Common myeloid progenitor, CD34-positive (primary cell): ENCODE data around the gene SNX15.

Experiments
- CTCF ChIA-PET: fragments of 350-600 bp; sonication (Branson Sonifier 250); formaldehyde crosslinking; loops from one replicate; lab custom pipeline; 2021; ENCODE audit warnings: antibody characterized with exemption; lab: Charles Lee
- POLR2A ChIA-PET: fragments of 350-600 bp; sonication (Branson Sonifier 250); formaldehyde crosslinking; loops from one replicate; lab custom pipeline; 2021; ENCODE audit warnings: antibody characterized with exemption; lab: Charles Lee
- DNase-seq, 3 donors: peaks; one replicate each; pipeline versions ENCODE4 v3.0.0 to v3.0.0-alpha.2; 2013
- H3K27ac ChIP-seq, 2 experiments: 1 replicate in 1 of 2; 2 replicates in 1 of 2; pipeline ENCODE4 v1.7.0; 2013; ENCODE audit warnings: inconsistent platforms in 2 of 2, low read length in 2 of 2, mild to moderate bottlenecking in 2 of 2, low read depth in 1 of 2, moderate library complexity in 1 of 2; ENCODE audit not compliant: severe bottlenecking in 2 of 2, insufficient read depth in 1 of 2, poor library complexity in 1 of 2
- H3K27me3 ChIP-seq, 5 experiments: replicated peaks in 2 of 5; 1 replicate in 3 of 5; 2 replicates in 2 of 5; pipeline versions ENCODE4 v1.6.1 to v1.7.0; 2013; ENCODE audit warnings: low read length in 4 of 5, mild to moderate bottlenecking in 2 of 5, moderate library complexity in 2 of 5, inconsistent platforms in 1 of 5; ENCODE audit not compliant: insufficient read depth in 5 of 5, control insufficient read depth in 4 of 5
- H3K36me3 ChIP-seq, 4 experiments: 1 replicate in 2 of 4; 2 replicates in 2 of 4; pipeline versions ENCODE4 v1.6.1 to v1.7.0; 2013; ENCODE audit warnings: low read length in 3 of 4, control low read depth in 1 of 4, mild to moderate bottlenecking in 1 of 4; ENCODE audit not compliant: control insufficient read depth in 4 of 4, insufficient read depth in 4 of 4
- H3K4me1 ChIP-seq, 4 experiments: 1 replicate in 3 of 4; 2 replicates in 1 of 4; pipeline versions ENCODE4 v1.6.1 to v1.7.1; 2013; ENCODE audit warnings: low read length in 3 of 4, mild to moderate bottlenecking in 3 of 4, control low read depth in 1 of 4, inconsistent platforms in 1 of 4, moderate library complexity in 1 of 4; ENCODE audit not compliant: control insufficient read depth in 4 of 4, insufficient read depth in 4 of 4; ENCODE audit errors: control extremely low read depth in 1 of 4
- H3K4me3 ChIP-seq, 7 experiments: 1 replicate in 4 of 7; 2 replicates in 3 of 7; pipeline versions ENCODE4 v1.5.1 to v1.7.0; 2013; ENCODE audit warnings: mild to moderate bottlenecking in 7 of 7, low read length in 6 of 7, moderate library complexity in 6 of 7, inconsistent platforms in 2 of 7, low read depth in 2 of 7, control low read depth in 1 of 7; ENCODE audit not compliant: insufficient read depth in 4 of 7, control insufficient read depth in 1 of 7; ENCODE audit errors: extremely low read depth in 1 of 7
- H3K9me3 ChIP-seq, 5 experiments: 1 replicate in 4 of 5; 2 replicates in 1 of 5; pipeline versions ENCODE4 v1.6.1 to v1.7.1; 2013; ENCODE audit warnings: low read length in 4 of 5, mild to moderate bottlenecking in 2 of 5, inconsistent platforms in 1 of 5, low read depth in 1 of 5, moderate library complexity in 1 of 5; ENCODE audit not compliant: control insufficient read depth in 4 of 5, insufficient read depth in 2 of 5; ENCODE audit errors: control extremely low read depth in 1 of 5
- WGBS: methylation state at CpG from one replicate; pipeline ENCODE4 v1.1.5; 2013; ENCODE audit not compliant: insufficient coverage; 5-methylcytosine and 5-hydroxymethylcytosine counted together

SNX15 gene

GRCh38 chr11:64996327-64996709 is 30.9 kb upstream of the SNX15 start:
- H3K27ac ChIP-seq = peak overlapping the region in 1 of 2 experiments; percentile 2
- no peaks in the 10 kb centered on the region for H3K9me3 ChIP-seq
- ChIA-PET CTCF (interaction anchor here (0.9 to 7.0 kb wide), 22 partner anchors 9 to 203 kb away, joined by 3 to 41 read pairs (median 4); partner anchors contain the start of genes ARL2, ATG2A, CDC42BPG and PPP2R5B), POLR2A (no interaction called here)
- H3K4me3 ChIP-seq = peak overlapping the region in 5 of 7 experiments; percentile 8 to 78 (median 64)
- peaks cover 0 to 14% (median 11%) of the 10 kb centered on the region in 4 experiments for H3K4me1 ChIP-seq
- no peak for DNase-seq
- peaks cover 0 to 5% (median 0%) of the 10 kb centered on the region in 5 experiments for H3K27me3 ChIP-seq
- WGBS = 41% methylated on average over 8 of the region's 11 CpGs
- no peaks in the 10 kb centered on the region for H3K36me3 ChIP-seq

- Histone ChIP-seq H3K27ac (peak within 1 kb of the TSS in 1 of 2 experiments; percentile 10), H3K36me3 (no peaks in the 10 kb centered on the region), H3K4me1 (peaks cover 0 to 14% (median 11%) of the 10 kb centered on the region in 4 experiments), H3K27me3 (peaks cover 0 to 5% (median 0%) of the 10 kb centered on the region in 5 experiments), H3K9me3 (no peaks in the 10 kb centered on the region), H3K4me3 (peak within 1 kb of the TSS in 5 of 7 experiments; percentile 8 to 78 (median 64))
- POLR2A ChIA-PET = no interaction called here
- CTCF ChIA-PET = interaction anchor here (0.7 to 7.0 kb wide), 27 partner anchors 8 to 203 kb away, joined by 3 to 41 read pairs (median 4); partner anchors contain the start of genes ARL2, ATG2A, CDC42BPG and PPP2R5B
- WGBS = 10% methylated on average over 6 of the region's 9 CpGs
- DNase-seq = peak; percentile 56 to 72 (median 70)
Observed at GRCh38 chr11:64996710-64997380, 30.4 kb upstream of the SNX15 start, which contains the start of gene BATF2. Gene BATF2 (minus strand): TSS chr11:64996971. CDS start chr11:64996914, 57 bp downstream.

- no peak overlapping the region for H3K4me3 ChIP-seq
- no peaks in the 10 kb centered on the region for H3K9me3 ChIP-seq
- POLR2A ChIA-PET = interaction anchor here (1.4 to 1.8 kb wide), 2 partner anchors 64 to 75 kb away, joined by 3 read pairs; no protein-coding TSS in a partner anchor
- H3K27ac ChIP-seq = no peak overlapping the region
- CTCF ChIA-PET = interaction anchor here (1.0 to 7.0 kb wide), 8 partner anchors 16 to 149 kb away, joined by 3 to 41 read pairs (median 3); partner anchors contain the start of genes ARL2, ATG2A and ZNHIT2
- peak in 2 of 3 donors; percentile 15 to 30 for DNase-seq
- no peaks in the 10 kb centered on the region for H3K36me3 ChIP-seq
- H3K4me1 ChIP-seq = peaks cover 0 to 14% (median 11%) of the 10 kb centered on the region in 4 experiments
- H3K27me3 ChIP-seq = peaks cover 0 to 5% (median 0%) of the 10 kb centered on the region in 5 experiments
- WGBS = 100% methylated on average over 1 of the region's 1 CpG
Observed at GRCh38 chr11:64998141-64998540, 29.1 kb upstream of the SNX15 start.

- H3K27me3 ChIP-seq = peaks cover 0 to 2% (median 0%) of the 10 kb centered on the region in 5 experiments
- no peak overlapping the region for H3K4me3 ChIP-seq
- no peak overlapping the region for H3K27ac ChIP-seq
- POLR2A ChIA-PET = interaction anchor here (1.4 to 1.8 kb wide), 2 partner anchors 65 to 75 kb away, joined by 3 read pairs; no protein-coding TSS in a partner anchor
- WGBS = 75% methylated on average over 7 of the region's 9 CpGs
- no peaks in the 10 kb centered on the region for H3K36me3 ChIP-seq
- H3K9me3 ChIP-seq = no peaks in the 10 kb centered on the region
- peaks cover 0 to 14% (median 11%) of the 10 kb centered on the region in 4 experiments for H3K4me1 ChIP-seq
- CTCF ChIA-PET = interaction anchor here (0.8 to 7.0 kb wide), 5 partner anchors 9 to 150 kb away, joined by 3 to 41 read pairs (median 3); partner anchors contain the start of gene ARL2
- DNase-seq = no peak
Observed at GRCh38 chr11:64998690-64999431, 28.4 kb upstream of the SNX15 start.

GRCh38 chr11:64999478-64999877 is 27.8 kb upstream of the SNX15 start:
- ChIA-PET CTCF (interaction anchor here (0.7 to 7.0 kb wide), 4 partner anchors 8 to 48 kb away, joined by 3 to 41 read pairs (median 3); partner anchors contain the start of gene ARL2), POLR2A (interaction anchor here (1.8 kb wide), 1 partner anchor 66 kb away, joined by 3 read pairs; no protein-coding TSS in a partner anchor)
- H3K4me1 ChIP-seq = peaks cover 0 to 14% (median 11%) of the 10 kb centered on the region in 4 experiments
- H3K4me3 ChIP-seq = no peak overlapping the region
- no peak for DNase-seq
- H3K36me3 ChIP-seq = no peaks in the 10 kb centered on the region
- WGBS = 100% methylated on average over 1 of the region's 1 CpG
- H3K27me3 ChIP-seq = no peaks in the 10 kb centered on the region
- H3K9me3 ChIP-seq = no peaks in the 10 kb centered on the region
- no peak overlapping the region for H3K27ac ChIP-seq

GRCh38 chr11:65002706-65003105 is 24.5 kb upstream of the SNX15 start:
- Histone ChIP-seq H3K27ac (no peak overlapping the region), H3K36me3 (no peaks in the 10 kb centered on the region), H3K4me3 (no peak overlapping the region), H3K4me1 (peaks cover 0 to 2% (median 0%) of the 10 kb centered on the region in 4 experiments), H3K9me3 (no peaks in the 10 kb centered on the region), H3K27me3 (no peaks in the 10 kb centered on the region)
- CTCF ChIA-PET = interaction anchor here (2.5 kb wide), 1 partner anchor 10 kb away, joined by 11 read pairs; no protein-coding TSS in a partner anchor
- POLR2A ChIA-PET = no interaction called here
- DNase-seq = no peak
- WGBS = 100% methylated on average over 2 of the region's 5 CpGs
